ENCODE measurements around the gene PNPO.
A peak's percentile ranks its signal among the peaks of the same experiment; 100 is the strongest.

Gene PNPO

GRCh38 chr17:47941246-47942095 is at the start of gene PNPO:
TSS of gene PNPO (plus strand) at chr17:47941571. CDS start at chr17:47941676, 105 bp downstream.
- peak; percentile 98 for DNase-seq

GRCh38 chr17:47894498-47895346 is 46.6 kb upstream of the PNPO start:
- no peak for DNase-seq

- no peak for DNase-seq
These were observed 46.0 kb upstream of the PNPO start for GRCh38 chr17:47895347-47895855.

GRCh38 chr17:47895856-47896671 is 45.3 kb upstream of the PNPO start, which contains the start of gene SP2:
TSS of gene SP2 (plus strand) at chr17:47896236. CDS start at chr17:47896287, 51 bp downstream.
- DNase-seq = peak; percentile 100

- no peak for DNase-seq
These were observed 44.5 kb upstream of the PNPO start for GRCh38 chr17:47896672-47897490.

- DNase-seq = no peak
These were observed 43.8 kb upstream of the PNPO start for GRCh38 chr17:47897561-47897960.

GRCh38 chr17:47898241-47898640 is 43.1 kb upstream of the PNPO start:
- DNase-seq = no peak

- DNase-seq = no peak
These were observed 41.7 kb upstream of the PNPO start for GRCh38 chr17:47899643-47900042.

- DNase-seq = no peak
These were observed 39.9 kb upstream of the PNPO start for GRCh38 chr17:47901423-47901822.

GRCh38 chr17:47902039-47902744 is 39.2 kb upstream of the PNPO start:
- no peak for DNase-seq

- no peak for DNase-seq
These were observed 36.1 kb upstream of the PNPO start for GRCh38 chr17:47905221-47905733.

- no peak for DNase-seq
These were observed 34.9 kb upstream of the PNPO start for GRCh38 chr17:47906443-47906842.

- no peak for DNase-seq
These were observed 33.3 kb upstream of the PNPO start for GRCh38 chr17:47907932-47908562.

GRCh38 chr17:47913050-47913449 is 28.3 kb upstream of the PNPO start:
- DNase-seq = no peak

- no peak for DNase-seq
These were observed 26.9 kb upstream of the PNPO start for GRCh38 chr17:47914306-47914948.

- no peak for DNase-seq
These were observed 25.5 kb upstream of the PNPO start for GRCh38 chr17:47915776-47916398.

- DNase-seq = no peak
These were observed 24.7 kb upstream of the PNPO start for GRCh38 chr17:47916489-47917208.

- no peak for DNase-seq
These were observed 23.8 kb upstream of the PNPO start for GRCh38 chr17:47917581-47917980.

- DNase-seq = no peak
These were observed 23.4 kb upstream of the PNPO start for GRCh38 chr17:47918006-47918405.
